ENCODE measurements around the gene NAPA. TPM values are rescaled to one million over a fixed set of nuclear protein-coding genes. Genes with fewer than 3 reads are reported as not detected.

NAPA gene
- total RNA-seq, 2 donors from 2014 or later: 127 to 213 TPM

DNA sequence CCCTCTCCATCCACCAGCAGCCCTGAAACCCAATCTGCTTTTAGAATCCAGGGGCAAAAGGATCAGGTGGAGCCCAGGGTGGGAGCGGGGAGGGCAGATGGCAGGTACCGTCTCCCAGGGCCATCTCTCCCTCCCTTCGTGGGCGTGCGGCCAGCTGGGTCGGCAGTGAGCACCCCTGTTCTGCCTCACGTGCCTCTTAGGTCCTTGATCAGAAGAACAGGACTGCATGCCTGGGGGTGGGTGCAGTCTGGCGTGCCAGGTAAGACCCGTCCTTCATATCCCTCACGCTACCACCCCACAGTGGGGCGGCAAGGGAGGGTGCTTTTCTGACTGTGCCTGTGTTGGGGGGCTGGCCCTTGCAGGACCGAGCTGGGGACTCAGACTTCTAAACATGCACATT is 45.1 kb downstream of the NAPA start:
- TF ChIP-seq, protein P1, sequence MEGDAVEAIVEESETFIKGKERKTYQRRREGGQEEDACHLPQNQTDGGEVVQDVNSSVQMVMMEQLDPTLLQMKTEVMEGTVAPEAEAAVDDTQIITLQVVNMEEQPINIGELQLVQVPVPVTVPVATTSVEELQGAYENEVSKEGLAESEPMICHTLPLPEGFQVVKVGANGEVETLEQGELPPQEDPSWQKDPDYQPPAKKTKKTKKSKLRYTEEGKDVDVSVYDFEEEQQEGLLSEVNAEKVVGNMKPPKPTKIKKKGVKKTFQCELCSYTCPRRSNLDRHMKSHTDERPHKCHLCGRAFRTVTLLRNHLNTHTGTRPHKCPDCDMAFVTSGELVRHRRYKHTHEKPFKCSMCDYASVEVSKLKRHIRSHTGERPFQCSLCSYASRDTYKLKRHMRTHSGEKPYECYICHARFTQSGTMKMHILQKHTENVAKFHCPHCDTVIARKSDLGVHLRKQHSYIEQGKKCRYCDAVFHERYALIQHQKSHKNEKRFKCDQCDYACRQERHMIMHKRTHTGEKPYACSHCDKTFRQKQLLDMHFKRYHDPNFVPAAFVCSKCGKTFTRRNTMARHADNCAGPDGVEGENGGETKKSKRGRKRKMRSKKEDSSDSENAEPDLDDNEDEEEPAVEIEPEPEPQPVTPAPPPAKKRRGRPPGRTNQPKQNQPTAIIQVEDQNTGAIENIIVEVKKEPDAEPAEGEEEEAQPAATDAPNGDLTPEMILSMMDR (IDR thresholded peaks at IDR 0.05): no peak
- DNase-seq (ENCODE audit: low spot score): no peak
- peaks cover 0 to 16% of the 10 kb centered on the region in 2 donors for H3K4me1 ChIP-seq
- peaks cover 0 to 3% of the 10 kb centered on the region in 2 donors for H3K27me3 ChIP-seq
- no peak overlapping the region for H3K4me3 ChIP-seq
- H3K27ac ChIP-seq: no peak overlapping the region
- no peaks in the 10 kb centered on the region for H3K36me3 ChIP-seq
- H3K9me3 ChIP-seq: no peaks in the 10 kb centered on the region

DNA sequence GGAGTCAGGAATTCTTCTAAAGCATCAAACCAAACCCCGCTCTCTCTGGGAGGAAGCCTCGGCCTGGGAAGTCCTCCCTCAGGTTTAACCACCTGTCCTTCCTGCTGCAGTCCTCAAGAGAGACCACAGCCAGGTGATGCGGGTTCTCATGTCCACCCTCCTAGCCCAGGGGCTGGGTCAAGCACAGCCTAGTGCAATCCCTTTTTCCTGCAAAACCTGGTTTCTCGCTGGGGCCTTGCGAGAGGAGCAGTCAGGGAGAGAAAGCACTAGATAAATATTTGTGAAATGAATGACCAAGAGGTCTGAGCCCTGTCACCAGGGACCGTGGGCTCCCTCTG is 45.5 kb downstream of the NAPA start:
- Histone ChIP-seq H3K36me3 (no peaks in the 10 kb centered on the region), H3K27ac (no peak overlapping the region), H3K4me3 (no peak overlapping the region), H3K27me3 (peaks cover 0 to 3% of the 10 kb centered on the region in 2 donors), H3K4me1 (peaks cover 0 to 16% of the 10 kb centered on the region in 2 donors), H3K9me3 (no peaks in the 10 kb centered on the region)
- TF ChIP-seq, protein P1 (IDR thresholded peaks at IDR 0.05): no peak
- no peak for DNase-seq (ENCODE audit: low spot score)

DNA sequence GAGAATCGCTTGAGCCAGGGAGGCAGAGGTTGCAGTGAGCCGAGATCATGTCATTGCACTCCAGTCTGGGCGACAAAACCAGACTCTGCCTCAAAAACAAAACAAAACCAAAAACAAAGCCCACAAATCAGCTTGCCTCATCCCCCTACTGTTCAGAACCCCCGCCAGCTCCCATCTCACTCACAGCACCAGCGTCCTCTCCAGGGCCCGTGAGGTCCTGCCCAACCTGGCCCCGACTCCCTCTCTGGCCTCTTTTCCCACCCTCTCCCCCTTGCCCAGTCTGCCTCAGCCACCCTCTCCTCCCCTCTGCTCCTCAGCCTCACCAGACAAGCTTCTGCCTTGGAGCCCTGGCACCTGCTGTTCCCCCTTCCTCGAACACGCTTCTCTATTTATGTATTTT is 46.9 kb downstream of the NAPA start:
- Histone ChIP-seq H3K27ac (no peak overlapping the region), H3K4me3 (no peak overlapping the region), H3K27me3 (peaks cover 0 to 3% of the 10 kb centered on the region in 2 donors), H3K9me3 (no peaks in the 10 kb centered on the region), H3K4me1 (peaks cover 0 to 16% of the 10 kb centered on the region in 2 donors), H3K36me3 (no peaks in the 10 kb centered on the region)
- TF ChIP-seq, protein P1 (IDR thresholded peaks at IDR 0.05): no peak
- DNase-seq (ENCODE audit: low spot score): no peak

DNA sequence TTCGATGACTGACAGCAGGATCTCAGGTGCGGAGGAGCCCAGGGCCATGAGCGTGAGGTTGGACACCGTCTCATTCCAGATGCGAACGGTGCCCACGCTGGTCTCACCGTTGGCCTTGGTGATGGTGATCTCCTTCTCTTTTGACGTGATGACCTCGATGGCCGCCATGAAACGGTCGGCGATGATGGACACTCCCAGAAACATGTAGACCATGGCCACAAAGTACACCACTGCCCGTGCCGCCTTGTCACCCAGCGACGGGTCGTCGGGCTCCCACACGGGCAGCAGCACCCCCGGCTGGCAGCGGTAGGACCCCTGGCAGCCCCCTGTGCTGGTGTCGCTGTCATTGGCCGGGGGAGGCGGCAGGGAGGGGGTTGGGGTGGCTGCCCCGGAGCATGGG is 48.9 kb downstream of the NAPA start:
- Histone ChIP-seq H3K4me1 (no peaks in the 10 kb centered on the region), H3K27ac (no peak overlapping the region), H3K27me3 (no peaks in the 10 kb centered on the region), H3K9me3 (no peaks in the 10 kb centered on the region), H3K36me3 (no peaks in the 10 kb centered on the region), H3K4me3 (no peak overlapping the region)
- TF ChIP-seq, protein P1 (IDR thresholded peaks at IDR 0.05): no peak
- DNase-seq (ENCODE audit: low spot score): no peak

DNA sequence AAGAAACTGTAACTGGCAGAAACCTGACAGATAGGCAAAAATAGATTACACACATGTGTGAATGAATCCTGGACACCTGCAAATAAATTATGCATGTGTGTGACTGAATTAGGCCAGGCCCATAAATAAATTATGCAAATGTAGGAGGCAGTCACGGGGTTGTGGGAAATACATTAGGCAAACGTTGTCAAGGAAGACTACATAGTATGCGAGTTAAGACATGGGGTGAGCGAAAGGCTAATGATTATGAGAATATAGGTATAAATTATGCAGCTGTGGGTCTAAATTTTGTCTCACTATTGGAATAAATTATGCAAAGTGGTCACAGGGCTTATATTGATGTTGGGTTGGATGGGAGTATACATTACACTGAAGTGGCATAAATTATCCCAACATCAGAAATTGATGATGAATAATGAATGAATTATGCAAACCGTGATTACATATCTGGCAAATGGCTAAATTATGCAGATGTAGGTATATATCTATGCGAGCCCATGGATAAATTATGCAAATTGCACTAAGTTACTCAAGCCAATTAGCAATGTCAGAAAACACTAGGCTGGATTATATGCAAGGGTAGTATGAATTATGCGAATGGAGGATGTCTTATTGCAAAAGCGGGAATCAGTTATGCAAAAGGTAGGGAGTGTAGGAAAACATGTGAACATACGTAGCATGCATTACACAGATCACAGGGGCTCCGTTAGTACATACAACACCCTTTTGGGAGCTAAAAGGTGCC is 50.0 kb downstream of the NAPA start:
- no peak overlapping the region for H3K4me3 ChIP-seq
- H3K27ac ChIP-seq: no peak overlapping the region
- no peak for DNase-seq (ENCODE audit: low spot score)
- no peaks in the 10 kb centered on the region for H3K36me3 ChIP-seq
- no peaks in the 10 kb centered on the region for H3K27me3 ChIP-seq
- TF ChIP-seq, protein P1 (IDR thresholded peaks at IDR 0.05): no peak
- no peaks in the 10 kb centered on the region for H3K9me3 ChIP-seq
- no peaks in the 10 kb centered on the region for H3K4me1 ChIP-seq

DNA sequence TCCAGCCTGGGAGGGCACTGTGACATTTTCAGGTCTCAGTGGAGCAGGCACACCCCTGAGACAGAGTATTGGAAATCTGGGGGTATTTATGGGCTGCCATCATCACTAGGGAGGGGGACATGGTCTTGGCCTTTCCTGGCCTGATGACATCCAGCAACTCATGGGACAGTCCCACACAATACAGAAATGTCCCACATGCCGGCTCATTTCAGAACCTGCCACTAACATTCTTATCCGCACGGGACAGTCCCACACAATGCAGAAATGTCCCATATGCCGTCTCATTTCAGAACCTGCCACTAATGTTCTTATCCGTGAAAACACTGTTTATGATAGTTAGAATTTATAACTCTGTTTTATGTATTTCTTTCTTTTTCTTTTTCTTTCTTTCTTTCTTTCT is 53.0 kb downstream of the NAPA start:
- H3K27ac ChIP-seq: no peak overlapping the region
- no peak for DNase-seq (ENCODE audit: low spot score)
- H3K9me3 ChIP-seq: peaks cover 0 to 1% of the 10 kb centered on the region in 2 donors
- TF ChIP-seq, protein P1 (IDR thresholded peaks at IDR 0.05): no peak
- H3K27me3 ChIP-seq: peaks cover 0 to 5% of the 10 kb centered on the region in 2 donors
- peaks cover 0 to 7% of the 10 kb centered on the region in 2 donors for H3K4me1 ChIP-seq
- H3K4me3 ChIP-seq: no peak overlapping the region
- no peaks in the 10 kb centered on the region for H3K36me3 ChIP-seq

All from right atrium auricular region (tissue), 2 donors.